GM18868 (cell line): ENCODE results near the gene LIN7A.

Experiments
- ATAC-seq: cut with Tn5 transposase; IDR thresholded peaks from one replicate; pipeline ENCODE4 v1.9.1; 2021; ENCODE audit warnings: mild to moderate bottlenecking, moderate library complexity; ENCODE audit not compliant: unreplicated experiment

The LIN7A gene

DNA sequence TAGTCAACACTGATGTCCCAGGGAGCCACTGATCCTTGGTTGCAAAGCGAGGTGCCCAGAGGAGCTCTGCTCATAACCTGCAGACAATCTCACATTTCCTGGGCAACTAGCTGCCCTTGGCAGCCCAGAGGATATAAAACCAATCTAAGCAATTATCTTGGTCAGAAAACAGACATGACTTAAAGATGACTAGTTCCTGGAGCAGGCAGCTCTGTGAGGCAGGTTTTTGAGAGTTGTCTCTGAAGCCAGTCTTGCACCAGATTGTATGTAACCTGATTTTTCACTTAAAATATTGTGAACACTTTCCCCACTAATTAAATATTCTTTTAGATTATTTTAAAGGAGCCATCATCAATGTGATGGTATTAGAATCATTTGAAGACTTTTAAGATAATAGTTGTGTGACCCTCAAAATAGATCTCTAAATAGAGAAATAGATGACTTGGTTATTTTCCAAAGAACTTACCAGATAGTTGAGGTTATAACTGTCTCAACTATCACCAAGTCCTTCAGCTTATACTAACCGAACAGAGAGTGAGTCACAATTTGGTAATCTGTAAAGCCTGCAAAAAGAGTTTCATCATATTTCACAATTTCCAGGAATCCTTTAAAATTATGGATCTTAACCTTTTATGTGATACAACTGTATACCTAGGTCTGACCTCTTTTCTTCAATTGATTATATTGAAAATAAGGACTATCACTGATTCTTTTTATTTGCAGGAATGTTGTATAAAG lies 75.9 kb downstream of the LIN7A start:
- no peak for ATAC-seq

DNA sequence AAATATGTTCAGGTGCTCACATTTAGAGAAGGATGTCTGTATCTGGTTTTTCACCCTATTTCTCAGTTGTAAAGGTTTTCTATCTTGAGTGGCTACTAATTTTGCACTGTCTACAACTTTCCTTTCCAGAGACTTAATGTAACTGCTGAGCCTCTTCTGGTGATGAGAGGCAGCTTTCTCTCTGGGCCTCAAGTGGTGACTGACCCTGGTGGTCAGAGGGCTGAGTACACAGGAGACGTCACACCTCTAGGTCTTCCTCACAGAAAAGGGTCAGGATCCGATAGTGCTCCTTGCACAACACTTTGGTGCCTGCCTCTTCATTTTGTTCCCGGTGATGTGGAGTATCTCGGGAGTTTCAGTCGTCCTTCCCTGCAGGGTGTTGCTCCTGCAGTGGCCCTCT lies 76.8 kb downstream of the LIN7A start:
- no peak for ATAC-seq

DNA sequence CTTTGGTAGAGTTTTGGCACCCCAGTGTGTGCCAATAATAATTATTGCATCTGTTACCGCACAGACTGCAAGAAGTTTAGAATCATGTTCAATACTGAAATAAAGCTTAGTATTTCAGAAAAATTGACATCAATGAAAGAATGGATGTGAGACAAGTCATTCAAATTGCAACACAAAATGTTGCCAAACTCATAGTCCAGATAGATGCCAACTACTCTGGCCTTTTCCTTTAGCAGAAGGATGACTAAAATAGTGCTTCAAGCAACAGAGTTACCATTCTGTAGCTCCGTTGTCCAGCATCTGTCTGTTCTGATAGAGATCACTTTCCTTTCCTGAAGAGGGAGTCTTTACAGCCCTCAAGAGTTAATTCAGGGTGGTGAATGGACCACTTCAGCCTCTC lies 77.5 kb downstream of the LIN7A start:
- ATAC-seq: no peak

- no peak for ATAC-seq
These were observed 79.4 kb downstream of the LIN7A start for GRCh38 chr12:80858356-80858755.

- no peak for ATAC-seq
These were observed 80.4 kb downstream of the LIN7A start for GRCh38 chr12:80857311-80857710.

GRCh38 chr12:80849337-80849736 lies 88.4 kb downstream of the LIN7A start:
- ATAC-seq: no peak

DNA sequence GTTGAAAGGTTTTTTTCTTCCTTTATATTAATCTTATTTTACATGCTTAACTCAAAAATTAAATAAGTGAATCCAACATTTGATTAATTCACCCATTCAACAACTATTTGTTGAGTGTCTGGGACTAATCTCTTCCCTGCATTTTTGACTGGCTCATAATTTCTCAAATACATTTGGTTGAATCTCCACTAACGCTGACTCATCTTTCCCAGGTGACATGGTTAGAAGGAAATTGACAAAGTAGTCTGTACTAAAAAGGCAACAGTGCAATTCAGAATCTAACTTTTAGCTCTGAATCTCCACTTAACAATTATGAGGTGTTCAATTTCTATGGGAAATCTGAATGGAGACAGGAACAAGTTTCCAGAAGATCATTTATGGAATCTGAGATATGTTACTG lies 88.9 kb downstream of the LIN7A start:
- ATAC-seq: no peak

- ATAC-seq: no peak
These were observed 90.2 kb downstream of the LIN7A start for GRCh38 chr12:80847575-80847974.

DNA sequence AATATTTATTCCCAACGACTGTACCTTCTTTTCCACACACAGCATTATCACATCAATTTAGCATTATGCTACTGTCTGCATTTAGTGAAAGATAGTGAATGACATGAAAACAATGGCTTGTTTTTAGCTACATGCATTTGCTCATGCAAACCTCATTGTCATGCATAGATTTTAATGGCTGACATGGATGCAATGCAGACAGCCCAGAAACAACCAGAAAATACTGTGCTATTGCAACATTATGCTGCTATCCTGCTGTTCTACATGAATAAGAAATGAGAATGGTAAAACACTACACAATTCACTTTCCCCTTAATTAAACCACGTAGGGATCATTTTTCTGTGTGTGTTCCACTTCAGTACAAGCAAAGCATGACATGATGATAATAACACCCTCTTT lies 90.8 kb downstream of the LIN7A start:
- no peak for ATAC-seq

DNA sequence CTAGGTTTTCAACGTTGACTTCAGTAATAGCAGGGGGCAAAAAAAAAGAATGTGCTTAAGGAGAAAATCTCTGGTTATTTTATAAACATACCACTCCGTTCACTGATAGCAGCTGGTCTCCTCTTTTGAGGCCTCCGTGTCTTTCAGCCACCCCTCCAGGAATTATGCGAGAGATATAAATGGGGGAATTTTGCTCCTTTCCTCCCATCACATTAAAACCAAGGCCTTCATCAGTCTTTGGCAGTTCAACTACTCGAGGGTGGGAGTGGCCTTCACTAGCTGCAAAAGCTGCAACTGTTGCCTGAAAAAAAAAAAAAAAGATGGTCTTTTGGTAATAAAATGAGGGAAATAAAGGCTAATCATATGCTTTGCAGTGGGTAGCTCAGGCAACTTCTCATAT lies 92.1 kb downstream of the LIN7A start:
- no peak for ATAC-seq

GRCh38 chr12:80843969-80844368 lies 93.8 kb downstream of the LIN7A start:
- ATAC-seq: no peak

- ATAC-seq: peak; percentile 44
These were observed 99.0 kb downstream of the LIN7A start for GRCh38 chr12:80838708-80839107.

GRCh38 chr12:80838024-80838658 lies 99.6 kb downstream of the LIN7A start:
- ATAC-seq: peak; percentile 25

GRCh38 chr12:80837342-80837978 lies 100.3 kb downstream of the LIN7A start:
- peak; percentile 71 for ATAC-seq

DNA sequence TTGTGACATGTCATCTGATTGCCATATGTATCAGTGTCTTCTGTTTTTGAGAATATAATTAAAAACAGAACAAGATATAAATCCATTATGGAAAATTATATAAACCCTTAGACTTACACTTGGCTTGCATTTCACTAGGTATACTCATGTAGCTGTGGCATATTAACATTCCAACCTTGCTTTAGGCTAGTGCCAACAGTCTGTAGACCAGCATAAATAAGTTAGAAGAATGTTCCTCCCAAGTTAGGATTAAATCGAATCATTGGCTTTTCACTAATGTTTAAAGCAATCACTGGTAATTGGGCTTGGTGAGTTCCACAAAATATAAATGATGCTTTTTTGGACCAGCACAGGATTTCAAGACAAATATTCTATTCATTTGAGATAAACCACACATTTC lies 103.0 kb downstream of the LIN7A start:
- ATAC-seq: no peak

DNA sequence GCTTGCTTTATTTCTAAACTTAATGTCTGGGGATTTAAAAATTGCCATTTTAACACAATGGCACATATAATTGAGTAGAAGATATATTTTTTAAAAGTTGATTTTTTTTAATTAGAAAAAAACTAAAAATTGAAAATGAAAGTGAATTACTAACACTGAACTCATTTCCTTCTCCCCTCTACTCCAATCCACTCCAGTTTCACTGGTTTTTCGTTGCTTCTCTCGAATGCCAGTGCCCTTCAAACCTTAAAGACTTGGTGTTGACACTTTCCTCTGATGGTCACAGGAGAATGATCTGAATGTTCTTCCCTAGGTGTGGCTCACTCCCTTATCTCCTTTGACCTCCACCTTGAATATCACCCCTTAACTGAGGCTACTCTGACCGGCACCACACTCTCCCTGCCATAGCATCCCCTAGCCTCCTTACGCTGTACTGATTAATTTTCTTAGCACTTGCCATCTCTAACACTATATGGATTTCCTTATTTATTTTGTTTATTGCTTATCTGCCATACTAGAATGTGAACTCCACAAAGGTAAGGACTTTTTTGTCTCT lies 107.1 kb downstream of the LIN7A start:
- ATAC-seq: no peak

- ATAC-seq: no peak
These were observed 108.0 kb downstream of the LIN7A start for GRCh38 chr12:80829767-80830166.

DNA sequence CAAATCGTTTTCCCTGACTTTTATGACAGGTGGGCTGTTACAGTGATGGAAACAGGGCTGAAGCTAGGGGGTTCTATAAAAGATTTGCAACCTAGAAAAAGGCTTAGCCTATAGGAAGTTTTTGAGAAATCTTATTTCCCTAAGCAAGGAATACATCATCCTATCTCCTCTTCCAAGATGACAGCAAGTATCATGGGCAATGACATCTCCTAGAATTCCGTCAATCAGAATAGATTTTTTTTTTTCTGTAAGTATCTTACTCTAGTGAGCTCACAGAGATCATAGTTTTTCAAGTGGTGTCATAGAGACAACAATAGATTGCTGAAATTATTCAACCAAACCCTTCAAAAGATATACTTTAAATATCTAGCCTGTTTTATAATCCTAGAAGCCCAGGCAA lies 112.2 kb downstream of the LIN7A start:
- no peak for ATAC-seq

GRCh38 chr12:80823393-80823792 lies 114.3 kb downstream of the LIN7A start:
- ATAC-seq: no peak

DNA sequence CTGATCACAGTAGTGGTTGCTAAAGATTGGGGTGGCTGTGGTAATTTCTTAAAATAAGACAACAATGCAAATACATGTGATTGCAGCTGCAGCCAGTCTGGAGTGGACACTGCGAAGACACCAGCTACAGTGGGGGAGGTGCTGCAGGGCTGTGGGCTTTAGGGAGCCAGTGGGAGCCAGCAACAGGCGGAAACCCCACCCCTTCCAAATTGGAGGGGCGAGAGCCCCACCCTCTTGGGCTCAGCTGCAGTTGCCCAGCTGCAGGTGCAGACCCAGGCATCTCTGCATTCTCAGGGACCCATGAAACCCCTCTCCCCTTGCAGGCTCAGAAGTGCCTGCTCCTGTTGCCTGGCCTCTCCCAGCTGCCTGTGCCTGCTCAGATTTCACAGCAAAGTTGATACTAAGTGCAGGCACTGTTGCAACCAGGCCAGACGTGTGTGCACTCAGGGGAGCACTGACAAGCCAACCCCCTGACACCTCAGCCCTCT lies 116.2 kb downstream of the LIN7A start:
- no peak for ATAC-seq

- ATAC-seq: no peak
These were observed 118.9 kb downstream of the LIN7A start for GRCh38 chr12:80818878-80819277.

DNA sequence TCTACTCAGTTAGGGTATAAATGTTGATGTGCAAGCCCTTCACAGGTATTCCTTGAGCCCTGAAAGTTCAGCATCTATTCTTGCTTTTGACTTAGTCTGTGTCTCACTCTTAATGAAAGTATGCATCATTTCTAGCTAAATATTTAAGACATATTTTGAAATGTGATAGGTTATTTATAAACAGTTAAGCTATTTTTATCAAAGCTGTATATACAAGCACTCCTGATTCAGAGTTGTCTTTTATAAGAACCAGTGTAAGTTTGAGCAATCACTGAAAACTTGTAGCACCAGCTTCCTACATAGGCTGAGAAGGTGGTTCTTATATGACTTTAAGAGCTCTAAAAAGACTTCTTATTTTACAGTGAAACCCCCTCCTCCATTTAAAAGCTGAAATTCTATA lies 122.4 kb downstream of the LIN7A start:
- no peak for ATAC-seq
